GM19193 (cell line): Measurements from ENCODE around the gene SCP2.

ENCODE experiments used
- POLR2A ChIP-seq: IDR thresholded peaks from 4 replicates; pipeline ENCODE4 v1.6.1; 2011; ENCODE audit not compliant: insufficient read depth, insufficient read length; ENCODE audit errors: extremely low read depth

SCP2 gene

DNA sequence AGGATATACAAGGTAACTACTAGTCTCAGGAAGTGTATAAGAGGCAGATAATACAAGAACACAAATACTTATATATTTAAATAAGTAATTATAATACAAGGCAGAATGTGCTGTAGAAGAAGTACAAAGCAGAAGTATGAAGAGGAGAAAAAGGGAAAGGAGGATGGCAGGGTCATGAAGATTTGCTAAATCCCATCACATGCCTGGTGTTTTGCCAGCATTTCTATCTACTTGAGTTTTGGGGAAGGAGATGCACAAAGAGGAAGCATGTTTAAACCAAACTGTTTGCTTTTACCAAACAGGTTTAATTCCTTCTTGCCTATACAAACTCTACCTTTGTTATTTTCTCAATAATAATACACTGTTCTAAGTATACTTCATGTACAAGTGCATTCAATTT lies 74.1 kb downstream of the SCP2 start:
- no peak for TF ChIP-seq POLR2A

- no peak for TF ChIP-seq POLR2A
These were observed 84.1 kb downstream of the SCP2 start for GRCh38 chr1:53011175-53011574.

DNA sequence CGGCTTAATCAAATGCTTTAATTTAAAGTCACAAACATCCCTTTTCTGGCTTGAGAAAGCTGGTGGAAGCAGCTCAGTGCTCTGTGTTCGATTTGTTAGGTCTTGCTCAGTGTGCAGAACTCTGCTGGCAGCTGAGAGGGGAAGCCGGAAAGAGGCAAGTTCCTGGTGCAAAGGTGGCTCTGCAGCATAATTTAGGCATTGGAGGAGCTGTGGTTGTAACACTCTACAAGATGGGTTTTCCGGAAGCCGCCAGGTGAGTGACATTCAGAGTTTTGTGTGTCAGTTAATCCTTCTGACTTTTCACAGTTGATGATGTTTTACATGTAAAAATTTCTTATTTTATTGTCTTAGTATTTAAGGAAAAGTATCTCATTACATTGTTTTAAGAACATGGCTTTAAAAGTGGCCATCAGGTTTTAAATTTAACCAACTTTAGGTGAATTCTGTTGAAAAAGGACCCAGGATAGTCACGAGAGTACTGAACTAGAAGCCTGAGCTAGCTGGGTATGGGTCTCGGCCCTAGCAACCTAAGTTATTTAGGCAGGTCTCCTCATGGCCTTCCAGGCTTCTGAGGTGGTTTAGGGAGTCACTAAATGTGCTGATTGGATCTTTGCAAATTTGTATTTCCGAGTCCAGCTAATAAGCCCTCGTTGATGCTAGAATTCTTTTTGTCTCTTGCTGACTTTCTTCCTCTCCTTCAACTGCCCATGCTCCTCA lies 87.9 kb downstream of the SCP2 start:
- TF ChIP-seq POLR2A = peak; percentile 61

GRCh38 chr1:53015508-53015860 lies 88.4 kb downstream of the SCP2 start:
- TF ChIP-seq POLR2A = no peak

GRCh38 chr1:53016705-53017104 lies 89.6 kb downstream of the SCP2 start:
- no peak for TF ChIP-seq POLR2A

GRCh38 chr1:53020588-53020987 lies 93.5 kb downstream of the SCP2 start:
- TF ChIP-seq POLR2A = no peak

DNA sequence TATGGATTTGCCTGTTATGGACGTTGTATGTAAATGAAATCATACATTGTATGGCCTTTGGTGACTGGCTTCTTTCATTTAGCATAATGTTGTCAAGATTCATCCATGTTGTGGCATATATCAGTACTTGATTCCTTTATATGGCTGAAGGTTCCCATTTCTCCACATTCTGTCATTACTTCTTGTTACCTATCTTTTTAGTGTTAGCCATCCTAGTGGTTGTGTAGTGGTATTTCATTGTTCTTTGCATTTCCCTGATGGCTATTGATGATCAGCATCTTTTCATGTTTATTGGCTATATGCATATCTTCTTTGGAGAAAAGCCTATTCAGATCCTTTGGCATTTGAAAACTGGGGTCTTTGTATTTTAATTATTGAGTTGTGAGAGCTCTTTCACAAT lies 95.1 kb downstream of the SCP2 start:
- TF ChIP-seq POLR2A = no peak

- TF ChIP-seq POLR2A = no peak
These were observed 96.5 kb downstream of the SCP2 start for GRCh38 chr1:53023546-53023945.

- no peak for TF ChIP-seq POLR2A
These were observed 97.0 kb downstream of the SCP2 start for GRCh38 chr1:53024117-53024516.

GRCh38 chr1:53025034-53025768 lies 98.1 kb downstream of the SCP2 start:
- no peak for TF ChIP-seq POLR2A

DNA sequence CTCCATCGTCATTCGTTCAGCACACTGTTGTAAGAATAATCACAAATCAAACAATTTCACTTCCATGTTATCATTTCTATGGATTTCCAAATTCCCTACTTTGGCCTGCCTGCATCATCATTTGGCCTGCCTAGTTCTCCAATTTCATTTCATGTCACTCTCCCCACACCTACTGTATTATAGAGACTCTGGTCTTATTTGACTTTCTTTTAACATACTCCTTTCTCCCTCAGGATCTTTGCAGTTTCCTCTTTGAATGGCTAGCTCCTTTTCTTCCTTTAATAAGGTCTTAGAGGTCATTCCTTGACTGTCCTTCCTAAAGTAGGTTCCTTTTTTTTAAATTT lies 98.7 kb downstream of the SCP2 start:
- no peak for TF ChIP-seq POLR2A

DNA sequence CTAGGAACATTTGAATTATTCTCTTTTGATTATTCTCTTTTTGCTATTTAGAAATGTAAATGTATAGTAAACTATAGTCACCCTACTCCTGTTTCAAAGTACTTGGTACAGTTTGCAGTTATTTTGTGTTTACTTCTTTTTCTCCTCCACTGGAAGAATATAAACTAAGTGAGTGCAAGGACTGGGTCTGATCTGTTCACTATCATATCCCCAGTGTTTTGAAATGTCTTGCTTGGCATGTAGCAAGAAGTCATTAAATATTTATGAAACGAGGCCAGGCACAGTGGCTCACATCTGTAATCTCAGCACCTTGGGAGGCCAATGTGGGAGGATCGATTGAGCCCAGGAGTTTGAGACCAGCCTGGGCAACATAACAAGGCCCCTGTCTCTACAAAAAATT lies 99.2 kb downstream of the SCP2 start:
- no peak for TF ChIP-seq POLR2A

GRCh38 chr1:53031732-53032131 lies 104.7 kb downstream of the SCP2 start:
- no peak for TF ChIP-seq POLR2A

GRCh38 chr1:53037159-53037558 lies 110.1 kb downstream of the SCP2 start:
- TF ChIP-seq POLR2A = no peak

- TF ChIP-seq POLR2A = no peak
These were observed 111.5 kb downstream of the SCP2 start for GRCh38 chr1:53038566-53038965.

DNA sequence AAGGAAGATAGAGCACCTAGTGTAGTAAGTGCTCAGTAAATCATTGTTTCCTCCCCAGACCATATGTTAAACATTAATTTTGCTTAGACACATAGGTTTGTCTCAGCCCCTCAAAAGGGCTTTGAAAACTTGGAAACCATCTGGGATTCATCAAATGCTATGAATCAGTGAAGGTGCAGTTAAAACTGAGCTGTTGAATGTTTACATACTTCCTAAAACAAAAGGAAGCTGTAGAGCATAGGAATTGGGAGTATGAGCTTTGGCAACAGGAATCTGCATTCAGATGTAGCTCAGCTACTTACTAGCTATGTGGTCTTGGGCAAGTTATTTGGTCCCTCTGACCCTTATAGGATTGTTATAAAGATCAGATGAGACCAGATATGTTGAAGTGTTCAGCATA lies 116.2 kb downstream of the SCP2 start:
- TF ChIP-seq POLR2A = no peak
